Stimulated activated CD8-positive, alpha-beta memory T cell treated with anti-CD3 and anti-CD28 coated beads, Interleukin-15, amount 100 ng/mL, for 1 hour (primary cell): ENCODE data around the gene NEURL1.
"Not testable (repeated sequence)": the region's sequence is repeated elsewhere in the genome, so short reads cannot be mapped to it uniquely, and the experiment has no call there.

ENCODE experiments used
- DNase-seq: peaks from one replicate; pipeline ENCODE4 v3.0.0-alpha.2; 2020; ENCODE audit warnings: low read depth

The NEURL1 gene

DNA sequence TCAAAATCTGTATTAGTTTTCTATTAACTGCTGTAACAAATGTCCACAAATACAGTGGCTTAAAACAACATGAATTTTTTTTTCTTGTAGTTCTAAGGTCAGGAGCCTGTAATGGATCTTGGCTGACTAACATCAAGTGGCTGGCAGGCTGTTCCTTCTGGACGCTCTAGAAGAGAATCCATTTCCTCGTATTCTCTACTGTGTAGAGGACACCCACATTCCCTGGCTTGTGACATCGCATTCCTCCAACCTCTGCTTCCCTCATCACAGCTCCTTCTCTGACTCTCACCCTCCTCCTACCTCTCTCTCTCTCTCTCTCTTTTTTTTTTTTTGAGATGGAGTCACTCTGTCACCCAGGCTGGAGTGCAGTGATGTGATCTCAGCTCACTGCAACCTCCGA is 30.0 kb upstream of the NEURL1 start:
- DNase-seq: no peak

- DNase-seq: no peak
Measured at GRCh38 chr10:103465411-103466179, 27.9 kb upstream of the NEURL1 start.

GRCh38 chr10:103466734-103467133 is 26.8 kb upstream of the NEURL1 start:
- DNase-seq: no peak

GRCh38 chr10:103467406-103467805 is 26.1 kb upstream of the NEURL1 start:
- no peak for DNase-seq

DNA sequence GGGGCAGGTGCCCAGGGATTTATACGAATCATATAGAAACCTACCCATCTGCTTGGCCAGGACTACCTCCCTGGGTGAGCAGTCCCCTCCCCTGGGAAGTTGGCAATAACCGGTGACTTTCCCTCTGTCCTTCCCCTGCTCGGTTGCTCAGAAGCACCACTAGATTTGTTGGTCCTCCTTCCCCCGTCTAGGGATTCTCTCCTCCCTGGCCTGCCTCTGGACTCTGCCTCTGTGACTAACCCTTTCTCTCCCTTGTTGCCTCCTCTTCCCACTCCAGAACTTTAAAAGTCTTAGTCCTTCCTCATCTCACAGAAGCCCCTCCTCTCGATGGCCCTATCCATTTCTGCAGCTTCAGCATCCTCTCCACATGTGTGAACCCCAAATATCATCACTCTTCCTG is 24.3 kb upstream of the NEURL1 start:
- DNase-seq: no peak

GRCh38 chr10:103470761-103471653 is 22.5 kb upstream of the NEURL1 start:
- DNase-seq: peak; percentile 42

GRCh38 chr10:103472005-103472404 is 21.5 kb upstream of the NEURL1 start:
- no peak for DNase-seq

DNA sequence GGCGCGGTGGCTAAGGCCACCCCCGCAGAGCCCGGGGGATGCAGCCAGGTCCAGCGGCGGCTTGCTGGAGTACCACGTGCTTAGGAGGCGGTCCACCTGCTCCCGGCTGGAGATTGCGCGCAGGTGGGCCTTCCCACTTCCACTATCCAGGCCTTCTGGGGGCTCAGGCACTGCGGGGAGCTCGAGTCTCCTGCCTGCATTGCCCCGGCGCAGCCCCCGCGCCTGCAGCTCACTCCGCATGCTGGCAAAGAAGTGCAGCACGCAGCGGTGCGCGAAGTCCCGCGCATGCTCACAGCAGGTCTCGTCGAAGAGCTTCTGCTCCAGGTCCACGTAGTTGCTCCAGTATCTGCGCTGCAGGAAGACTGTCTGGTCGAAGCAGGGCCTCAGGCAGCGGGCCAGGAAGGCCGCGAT is 20.2 kb upstream of the NEURL1 start:
- no peak for DNase-seq

- DNase-seq: no peak
Measured at GRCh38 chr10:103474077-103474476, 19.4 kb upstream of the NEURL1 start.

DNA sequence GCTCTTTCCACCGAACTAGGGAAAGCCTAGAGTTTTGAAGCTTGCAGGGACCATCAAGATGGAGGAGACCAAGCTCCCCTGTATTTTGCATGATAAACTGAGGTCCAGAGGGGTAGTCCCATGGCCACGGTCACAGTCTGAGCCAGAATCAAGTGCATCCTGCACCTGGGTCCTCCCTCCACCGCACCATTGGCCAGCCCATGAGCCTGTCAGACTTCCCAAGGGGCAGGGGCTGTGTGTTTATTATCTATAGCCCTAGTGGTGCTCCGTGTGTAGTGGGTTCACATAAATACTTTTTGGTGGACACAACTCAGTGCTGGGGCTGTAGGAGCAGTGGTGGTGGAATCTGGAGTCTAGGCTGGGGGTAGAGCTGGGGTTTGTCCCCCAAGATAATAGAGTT is 18.1 kb upstream of the NEURL1 start:
- no peak for DNase-seq

- no peak for DNase-seq
Measured at GRCh38 chr10:103476046-103476768, 17.3 kb upstream of the NEURL1 start.

GRCh38 chr10:103478671-103479070 is 14.8 kb upstream of the NEURL1 start:
- no peak for DNase-seq

DNA sequence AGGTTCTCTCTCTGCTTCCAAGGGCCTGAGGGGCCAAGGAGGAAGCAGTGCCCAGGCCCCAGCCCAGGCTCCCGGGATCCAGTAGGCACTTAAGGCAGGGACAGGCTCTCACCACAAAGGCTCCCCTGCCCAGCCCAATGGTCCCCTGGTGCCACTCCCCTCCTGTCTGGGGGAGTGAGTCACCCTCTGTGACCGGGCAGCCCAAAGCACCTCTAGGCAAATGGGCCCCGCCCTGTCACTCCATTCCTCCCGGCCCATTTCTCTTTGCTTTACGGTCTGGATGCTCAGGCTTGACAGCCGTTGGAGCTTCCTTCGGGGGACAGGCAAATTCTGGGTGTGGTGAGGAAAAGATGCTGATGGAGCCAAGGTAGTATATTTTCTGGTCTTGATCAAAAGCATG is 14.4 kb upstream of the NEURL1 start, which contains the start of gene CALHM3:
Gene CALHM3, minus strand, starts transcription at position 106 of the 400 bp plus-strand sequence. CDS start 208 bp downstream, outside the sequence.
- DNase-seq: no peak

DNA sequence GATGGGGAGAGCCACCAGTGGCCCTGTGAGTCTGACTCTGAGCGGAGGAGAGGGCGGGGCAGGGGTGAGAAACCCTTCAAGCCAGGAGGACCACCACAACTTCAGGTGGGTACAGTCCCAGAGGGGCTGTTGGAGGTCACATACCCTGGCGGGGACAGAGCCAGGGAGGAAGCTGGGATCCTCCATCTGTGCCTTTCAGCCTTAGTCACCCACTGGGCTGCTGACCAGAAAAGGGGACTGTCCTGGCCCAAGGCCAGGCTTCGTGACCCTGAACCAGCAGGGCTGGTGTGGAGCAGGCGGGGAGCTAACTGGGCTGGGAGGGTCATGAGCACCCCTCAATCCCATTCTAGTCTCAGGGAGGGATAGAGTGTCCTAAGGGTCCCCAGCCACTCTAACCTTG is 13.0 kb upstream of the NEURL1 start:
- DNase-seq: no peak

GRCh38 chr10:103481974-103482531 is 11.5 kb upstream of the NEURL1 start:
- DNase-seq: no peak

- DNase-seq: not testable (repeated sequence)
Measured at GRCh38 chr10:103486635-103487409, 6.7 kb upstream of the NEURL1 start.

DNA sequence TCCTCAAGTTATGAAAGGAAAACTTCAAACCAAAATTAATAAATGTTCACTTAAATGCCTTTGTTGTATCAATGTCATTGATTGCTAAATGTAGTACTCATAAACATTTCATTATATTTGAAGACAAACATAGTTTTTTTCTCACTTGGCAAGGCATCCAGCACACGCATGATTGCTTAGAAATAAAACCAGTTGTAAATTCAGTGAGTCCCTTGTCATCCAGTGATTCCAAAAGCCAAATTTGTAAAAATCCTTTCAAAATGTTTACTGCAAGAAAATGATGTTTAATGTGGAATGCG is 6.1 kb upstream of the NEURL1 start:
- no peak for DNase-seq

GRCh38 chr10:103490986-103491314 is 2.6 kb upstream of the NEURL1 start:
- DNase-seq: no peak

DNA sequence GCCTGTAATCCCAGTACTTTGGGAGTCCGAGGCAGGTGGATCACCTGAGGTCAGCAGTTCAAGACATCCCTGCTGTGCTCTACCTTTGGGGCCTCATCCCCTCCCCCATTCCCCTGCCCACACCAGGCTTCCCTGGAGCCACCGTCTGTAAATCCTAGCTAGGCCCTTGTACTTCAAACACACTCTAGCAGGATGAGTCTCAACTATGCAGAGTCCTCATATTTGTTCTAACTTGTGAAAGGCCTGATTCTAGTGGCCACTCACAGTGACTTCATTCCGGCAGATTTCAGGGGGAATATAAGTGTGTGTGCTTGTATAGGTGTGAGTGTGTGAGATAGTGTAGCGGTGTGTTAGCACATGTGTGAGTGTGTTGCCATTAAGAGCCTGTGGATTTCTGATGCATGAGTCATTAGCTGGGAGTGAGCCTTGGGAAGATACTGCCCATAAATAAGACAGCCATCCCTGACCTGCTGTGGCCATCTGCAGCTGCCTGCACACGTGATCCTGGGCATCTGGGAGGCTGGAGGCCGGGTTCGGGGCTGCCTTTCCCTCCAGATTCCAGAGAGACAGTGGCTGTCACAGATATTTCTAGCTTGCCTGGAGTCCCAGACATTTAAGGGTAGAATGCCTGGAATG is 1.7 kb upstream of the NEURL1 start:
- no peak for DNase-seq

DNA sequence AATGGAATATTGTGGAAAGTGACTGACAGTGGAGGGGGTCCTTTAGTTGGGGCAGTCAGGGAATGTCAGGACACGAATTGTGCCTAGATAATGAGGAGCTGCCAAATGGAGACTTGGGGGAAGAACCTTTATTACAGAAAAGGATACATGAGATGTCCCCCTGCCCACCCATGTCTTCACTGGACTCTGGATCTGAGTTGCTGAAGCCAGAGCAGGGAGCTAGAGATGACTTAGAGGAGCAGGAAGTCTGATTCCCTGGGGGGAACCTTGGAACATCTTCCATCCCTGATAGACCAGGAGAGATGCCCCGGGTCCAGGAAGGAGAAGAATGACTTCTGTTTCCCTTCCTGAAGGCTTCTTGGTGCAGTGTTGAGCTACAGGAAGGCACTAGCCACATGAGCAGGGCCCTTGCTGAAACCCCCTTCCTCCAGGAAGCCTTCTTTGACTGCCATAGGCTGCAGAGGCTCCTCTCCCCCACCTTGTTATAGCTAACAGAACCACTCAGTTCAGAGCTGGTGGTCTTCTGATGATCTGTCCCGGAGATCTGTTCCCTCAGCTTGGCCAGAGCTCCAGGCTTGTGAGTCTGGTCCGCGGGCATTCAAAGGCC is 747 bp upstream of the NEURL1 start:
- DNase-seq: no peak
